Endothelial cell of umbilical vein (primary cell): ENCODE results near the gene NEUROD1. TPM values are rescaled to one million over a fixed set of nuclear protein-coding genes. Genes with fewer than 3 reads are reported as not detected.

ENCODE experiments used
- BruUV-seq: library from RNA; stranded (reverse); fragments of 400-500 nt; replicated peaks from 2 replicates; lab custom pipeline; 2021; lab: Mats Ljungman, UMichigan
- CTCF ChIA-PET: fragments of 300-600, 350-600 bp; sonication (Branson Sonifier 250); formaldehyde crosslinking; loops from one replicate; lab custom pipeline; 2021; ENCODE audit warnings: antibody characterized with exemption, inconsistent platforms; lab: Charles Lee
- POLR2A ChIA-PET: fragments of 300-600, 350-600 bp; sonication (Branson Sonifier 250); formaldehyde crosslinking; loops from one replicate; lab custom pipeline; 2021; ENCODE audit warnings: antibody characterized with exemption, inconsistent platforms; lab: Charles Lee
- DNase-seq: peaks from one replicate; pipeline ENCODE4 v3.0.0-alpha.2; 2011; ENCODE audit warnings: low read depth, low spot score
- FAIRE-seq: peaks from 2 replicates; lab custom pipeline; 2011; peaks lifted over from hg19 to GRCh38; lab: Jason Lieb, UNC
- H2AFZ ChIP-seq: 2 replicates; pipeline ENCODE4 v1.6.0; 2012; ENCODE audit warnings: low read depth, low read length, control low read depth, inconsistent platforms
- H3K27ac ChIP-seq: 2 replicates; pipeline ENCODE4 v1.5.1; 2011; ENCODE audit warnings: low read depth, mild to moderate bottlenecking, control low read depth, low read length, moderate library complexity; ENCODE audit not compliant: insufficient read depth
- H3K27me3 ChIP-seq, 2 experiments: 2 replicates each; pipeline versions ENCODE4 v1.6.0 to v1.6.1; 2011; ENCODE audit warnings: low read length in 2 of 2, mixed read lengths in 1 of 2; ENCODE audit not compliant: control insufficient read depth in 2 of 2, insufficient read depth in 2 of 2
- H3K36me3 ChIP-seq, 2 experiments: 2 replicates in 1 of 2; 3 replicates in 1 of 2; pipeline ENCODE4 v1.5.1; 2011; ENCODE audit warnings: low read length in 2 of 2, mild to moderate bottlenecking in 1 of 2, moderate library complexity in 1 of 2; ENCODE audit not compliant: control insufficient read depth in 2 of 2, insufficient read depth in 2 of 2; ENCODE audit errors: extremely low read depth in 1 of 2
- H3K4me1 ChIP-seq: 3 replicates; pipeline ENCODE4 v1.5.1; 2011; ENCODE audit warnings: mild to moderate bottlenecking, low read length; ENCODE audit not compliant: control insufficient read depth, insufficient read depth; ENCODE audit errors: extremely low read depth
- H3K4me2 ChIP-seq: 2 replicates; pipeline ENCODE4 v1.6.1; 2011; ENCODE audit warnings: low read length, control low read depth, mixed read lengths; ENCODE audit not compliant: insufficient read depth
- H3K4me3 ChIP-seq, 3 experiments: fragments of 200-600 bp in 1 of 3; sonication (generic), shearing (Covaris generic) in 1 of 3; replicated peaks in 1 of 3; 2 replicates each; pipeline ENCODE4 v1.5.1; 2011 to 2016; ENCODE audit warnings: control low read depth in 3 of 3, low read length in 3 of 3, mild to moderate bottlenecking in 2 of 3, inconsistent platforms in 1 of 3, low read depth in 1 of 3, moderate library complexity in 1 of 3; ENCODE audit not compliant: insufficient read depth in 1 of 3
- H3K79me2 ChIP-seq: 2 replicates; pipeline ENCODE4 v1.6.0; 2012; ENCODE audit warnings: low read length, inconsistent platforms; ENCODE audit not compliant: control insufficient read depth, insufficient read depth
- H3K9ac ChIP-seq: replicated peaks from 2 replicates; pipeline ENCODE3; 2011; ENCODE audit warnings: low read length, control low read depth; ENCODE audit not compliant: insufficient read depth; ENCODE audit errors: extremely low read depth
- H3K9me1 ChIP-seq: replicated peaks from 3 replicates; pipeline ENCODE4 v1.6.0; 2011; ENCODE audit warnings: mild to moderate bottlenecking, low read length; ENCODE audit not compliant: control insufficient read depth, insufficient read depth; ENCODE audit errors: extremely low read depth
- H3K9me3 ChIP-seq: replicated peaks from 2 replicates; pipeline ENCODE4 v1.5.1; 2012; ENCODE audit warnings: low read length, inconsistent platforms; ENCODE audit not compliant: control insufficient read depth, insufficient read depth
- H4K20me1 ChIP-seq: replicated peaks from 2 replicates; pipeline ENCODE3; 2011; ENCODE audit warnings: mild to moderate bottlenecking, low read length; ENCODE audit not compliant: control insufficient read depth, insufficient read depth; ENCODE audit errors: extremely low read depth
- CTCF ChIP-seq, 2 donors: IDR thresholded peaks; 1 replicate in 1 of 2; 2 replicates in 1 of 2; pipeline ENCODE4 v1.5.1; 2011; ENCODE audit warnings: low read length in 2 of 2, mild to moderate bottlenecking in 2 of 2, moderate library complexity in 2 of 2, control low read depth in 1 of 2, inconsistent platforms in 1 of 2, low read depth in 1 of 2; ENCODE audit not compliant: insufficient read depth in 1 of 2; ENCODE audit errors: extremely low read depth in 1 of 2
- EZH2 ChIP-seq: IDR thresholded peaks from 2 replicates; pipeline ENCODE4 v1.6.1; 2012; ENCODE audit warnings: borderline replicate concordance, low read depth, mild to moderate bottlenecking, moderate library complexity, low read length, inconsistent platforms; ENCODE audit not compliant: severe bottlenecking
- dilution Hi-C: fragments of 300-500 bp; cut with MboI; formaldehyde crosslinking; loops from one replicate; pipeline ENCODE4 v1.15.0; 2019; ENCODE audit warnings: low sequenced_read_pairs; ENCODE audit not compliant: extremely low pct_ligation_motif_present
- intact Hi-C: fragments of 100-400 bp; cut with micrococcal nuclease; formaldehyde crosslinking; loops from one replicate; pipeline ENCODE4 v1.10.0; 2022
- polyA plus RNA-seq, 4 experiments: library from polyadenylated mRNA; depleted of rRNA in 3 of 4; stranded (reverse) in 3 of 4; unstranded in 1 of 4; fragments of >200 nt; gene quantifications; 2 replicates each; pipeline versions ENCODE4 v1.2.1 to v1.2.3, GENCODE V29; 2011 to 2012; ENCODE audit warnings: missing spikeins in 1 of 4
- total RNA-seq: library from RNA; stranded (reverse); gene quantifications from 2 replicates; pipeline ENCODE4 v1.2.3, GENCODE V29; 2021

The NEUROD1 gene
- total and polyA plus RNA-seq, 2 donors (not counting 3 experiments of a cell fraction or from before 2014, with no cell fraction given), result not detected

GRCh38 chr2:181626671-181627070, 53.6 kb downstream of the NEUROD1 start:
- no peak overlapping the region for H3K9ac ChIP-seq
- intact Hi-C loops, result no loop called here
- BruUV-seq, result no TSS peak
- no peak overlapping the region for H3K4me3 ChIP-seq
- DNase-seq, result no peak
- H4K20me1 ChIP-seq, result no peaks in the 10 kb centered on the region
- H3K9me3 ChIP-seq, result no peaks in the 10 kb centered on the region
- no peaks in the 10 kb centered on the region for H3K9me1 ChIP-seq
- no peaks in the 10 kb centered on the region for H3K36me3 ChIP-seq
- dilution Hi-C loops, result no loop called here
- no peak overlapping the region for H3K4me2 ChIP-seq
- no peak for TF ChIP-seq CTCF (IDR thresholded peaks at IDR 0.05; ENCODE audit: extremely low read depth in 1 of 2, insufficient read depth in 1 of 2, low read depth in 1 of 2, low read length in 2 of 2)
- no peak for TF ChIP-seq EZH2
- peaks cover 2% of the 10 kb centered on the region in 2 experiments for H3K27me3 ChIP-seq
- H2AFZ ChIP-seq, result no peak overlapping the region
- H3K27ac ChIP-seq, result no peak overlapping the region
- no peaks in the 10 kb centered on the region for H3K79me2 ChIP-seq
- no peaks in the 10 kb centered on the region for H3K4me1 ChIP-seq
- ChIA-PET POLR2A (no interaction called here), CTCF (no interaction called here)
- FAIRE-seq, result no peak

Other genes starting within 250 kb of the NEUROD1 start
- gene ITGA4, start 223.1 kb downstream of the NEUROD1 start, total RNA-seq, result 2.8 TPM in 2 replicates
- gene ITGA4, start 223.1 kb downstream of the NEUROD1 start, polyA plus RNA-seq, result 1.5 and 1.7 TPM in 2 replicates
- gene CERKL, start 23.4 kb downstream of the NEUROD1 start, total RNA-seq, result not detected in 2 replicates
- not detected in 2 replicates for gene CERKL, start 23.4 kb downstream of the NEUROD1 start, polyA plus RNA-seq
- 235 and 272 TPM in 2 replicates for gene ITPRID2, start 211.2 kb upstream of the NEUROD1 start, total RNA-seq
- gene ITPRID2, start 211.2 kb upstream of the NEUROD1 start, polyA plus RNA-seq, result 30.9 and 37.6 TPM in 2 replicates